ENCODE measurements around the gene ETNK2.
A peak's percentile ranks its signal among the peaks of the same experiment; 100 is the strongest.

Gene ETNK2

GRCh38 chr1:204146309-204146708 is 5.5 kb downstream of the ETNK2 start:
- Mint-ChIP-seq H3K27me3 (peaks cover 3% of the 10 kb centered on the region), H3K4me1 (peaks cover 6% of the 10 kb centered on the region), H3K36me3 (ENCODE audit: low read depth) (no peaks in the 10 kb centered on the region), H3K4me3 (no peak overlapping the region), H3K27ac (no peak overlapping the region), H3K9me3 (no peaks in the 10 kb centered on the region)
- DNase-seq (no peak), ATAC-seq (no peak)

- Mint-ChIP-seq H3K27ac (no peak overlapping the region), H3K4me3 (no peak overlapping the region), H3K27me3 (no peaks in the 10 kb centered on the region), H3K36me3 (ENCODE audit: low read depth) (no peaks in the 10 kb centered on the region), H3K9me3 (no peaks in the 10 kb centered on the region), H3K4me1 (peaks cover 3% of the 10 kb centered on the region)
- no peak for ATAC-seq
- no peak for DNase-seq
Observed at GRCh38 chr1:204145033-204145504, 6.8 kb downstream of the ETNK2 start.

- H3K27ac Mint-ChIP-seq, result no peak overlapping the region
- DNase-seq, result no peak
- no peak overlapping the region for H3K4me3 Mint-ChIP-seq
- no peaks in the 10 kb centered on the region for H3K36me3 Mint-ChIP-seq (ENCODE audit: low read depth)
- no peaks in the 10 kb centered on the region for H3K27me3 Mint-ChIP-seq
- H3K9me3 Mint-ChIP-seq, result no peaks in the 10 kb centered on the region
- peaks cover 3% of the 10 kb centered on the region for H3K4me1 Mint-ChIP-seq
- ATAC-seq, result no peak
Observed at GRCh38 chr1:204143276-204144041, 8.4 kb downstream of the ETNK2 start.

GRCh38 chr1:204142032-204142974 is 9.5 kb downstream of the ETNK2 start:
- no peaks in the 10 kb centered on the region for H3K36me3 Mint-ChIP-seq (ENCODE audit: low read depth)
- ATAC-seq, result peak; percentile 67

GRCh38 chr1:204141131-204141530 is 10.7 kb downstream of the ETNK2 start:
- ATAC-seq, result no peak
- no peaks in the 10 kb centered on the region for H3K36me3 Mint-ChIP-seq (ENCODE audit: low read depth)
- no peaks in the 10 kb centered on the region for H3K9me3 Mint-ChIP-seq
- H3K27ac Mint-ChIP-seq, result no peak overlapping the region
- no peak for DNase-seq
- no peak overlapping the region for H3K4me3 Mint-ChIP-seq
- H3K4me1 Mint-ChIP-seq, result peaks cover 3% of the 10 kb centered on the region
- H3K27me3 Mint-ChIP-seq, result no peaks in the 10 kb centered on the region

More at GRCh38 chr1:204142032-204142974, 9.5 kb downstream of the ETNK2 start:
- no peaks in the 10 kb centered on the region for H3K9me3 Mint-ChIP-seq
- H3K4me3 Mint-ChIP-seq, result no peak overlapping the region
- no peak for DNase-seq
- peaks cover 3% of the 10 kb centered on the region for H3K4me1 Mint-ChIP-seq
- H3K27me3 Mint-ChIP-seq, result no peaks in the 10 kb centered on the region
- H3K27ac Mint-ChIP-seq, result no peak overlapping the region

- Mint-ChIP-seq H3K27me3 (no peaks in the 10 kb centered on the region), H3K4me1 (peaks cover 3% of the 10 kb centered on the region), H3K27ac (no peak overlapping the region), H3K4me3 (no peak overlapping the region), H3K36me3 (ENCODE audit: low read depth) (no peaks in the 10 kb centered on the region), H3K9me3 (no peaks in the 10 kb centered on the region)
- no peak for ATAC-seq
- DNase-seq, result no peak
Observed at GRCh38 chr1:204139952-204140351, 11.9 kb downstream of the ETNK2 start.

GRCh38 chr1:204139088-204139487 is 12.8 kb downstream of the ETNK2 start:
- DNase-seq (no peak), ATAC-seq (no peak)
- Mint-ChIP-seq H3K4me3 (no peak overlapping the region), H3K27me3 (no peaks in the 10 kb centered on the region), H3K9me3 (no peaks in the 10 kb centered on the region), H3K4me1 (peaks cover 3% of the 10 kb centered on the region), H3K27ac (no peak overlapping the region), H3K36me3 (ENCODE audit: low read depth) (no peaks in the 10 kb centered on the region)

GRCh38 chr1:204136814-204137213 is 15.0 kb downstream of the ETNK2 start:
- Mint-ChIP-seq H3K4me3 (no peak overlapping the region), H3K36me3 (ENCODE audit: low read depth) (no peaks in the 10 kb centered on the region), H3K9me3 (no peaks in the 10 kb centered on the region), H3K4me1 (no peaks in the 10 kb centered on the region), H3K27me3 (no peaks in the 10 kb centered on the region), H3K27ac (no peak overlapping the region)
- ATAC-seq (no peak), DNase-seq (no peak)

GRCh38 chr1:204134103-204134502 is 17.7 kb downstream of the ETNK2 start:
- Mint-ChIP-seq H3K27me3 (no peaks in the 10 kb centered on the region), H3K27ac (no peak overlapping the region), H3K9me3 (no peaks in the 10 kb centered on the region), H3K36me3 (ENCODE audit: low read depth) (no peaks in the 10 kb centered on the region), H3K4me3 (no peak overlapping the region), H3K4me1 (no peaks in the 10 kb centered on the region)
- ATAC-seq (no peak), DNase-seq (no peak)

- no peaks in the 10 kb centered on the region for H3K9me3 Mint-ChIP-seq
- ATAC-seq (no peak), DNase-seq (no peak)
- no peaks in the 10 kb centered on the region for H3K27me3 Mint-ChIP-seq
- no peaks in the 10 kb centered on the region for H3K36me3 Mint-ChIP-seq (ENCODE audit: low read depth)
- H3K4me1 Mint-ChIP-seq, result peaks cover 4% of the 10 kb centered on the region
- H3K4me3 Mint-ChIP-seq, result no peak overlapping the region
- H3K27ac Mint-ChIP-seq, result no peak overlapping the region
Observed at GRCh38 chr1:204132718-204133117, 19.1 kb downstream of the ETNK2 start.

GRCh38 chr1:204131978-204132377 is 19.9 kb downstream of the ETNK2 start:
- ATAC-seq, result no peak
- no peak overlapping the region for H3K27ac Mint-ChIP-seq
- no peaks in the 10 kb centered on the region for H3K9me3 Mint-ChIP-seq
- no peaks in the 10 kb centered on the region for H3K27me3 Mint-ChIP-seq
- peaks cover 4% of the 10 kb centered on the region for H3K4me1 Mint-ChIP-seq
- DNase-seq, result no peak
- no peaks in the 10 kb centered on the region for H3K36me3 Mint-ChIP-seq (ENCODE audit: low read depth)
- no peak overlapping the region for H3K4me3 Mint-ChIP-seq

- Mint-ChIP-seq H3K4me3 (no peak overlapping the region), H3K36me3 (ENCODE audit: low read depth) (no peaks in the 10 kb centered on the region), H3K27me3 (no peaks in the 10 kb centered on the region), H3K9me3 (no peaks in the 10 kb centered on the region), H3K4me1 (peaks cover 4% of the 10 kb centered on the region), H3K27ac (no peak overlapping the region)
- DNase-seq (no peak), ATAC-seq (no peak)
Observed at GRCh38 chr1:204130981-204131892, 20.6 kb downstream of the ETNK2 start.

GRCh38 chr1:204130178-204130577 is 21.7 kb downstream of the ETNK2 start:
- H3K9me3 Mint-ChIP-seq, result no peaks in the 10 kb centered on the region
- H3K27me3 Mint-ChIP-seq, result no peaks in the 10 kb centered on the region
- DNase-seq (no peak), ATAC-seq (no peak)
- H3K4me3 Mint-ChIP-seq, result no peak overlapping the region
- no peak overlapping the region for H3K27ac Mint-ChIP-seq
- peaks cover 4% of the 10 kb centered on the region for H3K4me1 Mint-ChIP-seq
- H3K36me3 Mint-ChIP-seq (ENCODE audit: low read depth), result no peaks in the 10 kb centered on the region

All from activated naive CD8-positive, alpha-beta T cell treated with anti-CD3 and anti-CD28 coated beads, Interleukin-2, amount 50 U/mL, for 24 hours (primary cell).